NOMO-1 (cell line): ENCODE results near the gene SPRR2B.
"Not testable (repeated sequence)": the region's sequence is repeated elsewhere in the genome, so short reads cannot be mapped to it uniquely, and the experiment has no call there.

Source experiments
- DNase-seq, 2 experiments: peaks; one replicate each; lab custom pipeline; 2025; ENCODE audit not compliant: unreplicated experiment in 2 of 2; lab: John Stamatoyannopoulos, UW

The SPRR2B gene

DNA sequence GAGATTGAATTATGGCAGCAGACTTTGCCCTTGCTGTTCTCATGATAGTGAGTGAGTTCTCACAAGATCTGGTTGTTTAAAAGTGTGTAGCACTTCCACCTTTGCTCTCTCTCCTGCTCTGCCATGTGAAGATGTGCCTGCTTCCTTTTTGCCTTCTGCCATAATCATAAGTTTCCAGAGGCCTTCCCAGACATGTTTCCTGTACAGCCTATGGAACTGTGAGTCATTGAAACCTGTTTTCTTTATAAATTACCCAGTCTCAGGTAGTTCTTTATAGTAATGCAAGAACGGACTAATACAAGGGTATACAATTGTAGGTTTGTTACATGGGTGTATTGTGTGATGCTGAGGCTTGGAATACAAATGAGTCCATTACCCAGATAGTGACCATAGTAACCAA lies 36.2 kb downstream of the SPRR2B start:
- DNase-seq, result no peak

DNA sequence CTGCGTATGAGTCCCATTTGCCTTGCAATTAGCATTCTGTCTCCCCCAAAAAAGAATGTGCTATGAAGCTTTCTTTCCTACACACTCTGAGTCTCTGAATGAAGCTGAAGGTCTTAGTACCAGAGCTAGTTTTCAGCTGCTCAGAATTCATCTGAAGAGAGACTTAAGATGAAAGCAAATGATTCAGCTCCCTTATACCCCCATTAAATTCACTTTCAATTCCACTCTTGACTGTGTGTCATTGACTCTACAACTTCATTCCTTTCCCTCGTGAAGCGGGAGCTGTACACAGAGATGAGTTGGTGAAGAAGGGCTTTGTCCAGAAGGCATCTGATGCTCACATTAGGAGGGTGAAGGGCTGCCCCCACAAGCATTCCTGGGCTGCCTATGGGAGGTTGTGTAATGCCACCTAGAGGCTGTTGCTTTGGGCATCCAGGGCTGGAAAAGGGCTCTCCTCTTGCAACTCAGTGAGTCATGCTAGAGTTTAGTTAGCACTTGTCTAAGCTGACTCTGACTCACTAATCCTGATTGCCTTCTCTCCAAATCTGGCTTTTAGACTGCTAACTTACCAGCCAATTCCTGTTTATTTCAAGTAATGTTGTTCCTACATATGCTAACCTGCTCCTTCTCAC lies 38.6 kb downstream of the SPRR2B start:
- DNase-seq, result peak; percentile 14 to 47

DNA sequence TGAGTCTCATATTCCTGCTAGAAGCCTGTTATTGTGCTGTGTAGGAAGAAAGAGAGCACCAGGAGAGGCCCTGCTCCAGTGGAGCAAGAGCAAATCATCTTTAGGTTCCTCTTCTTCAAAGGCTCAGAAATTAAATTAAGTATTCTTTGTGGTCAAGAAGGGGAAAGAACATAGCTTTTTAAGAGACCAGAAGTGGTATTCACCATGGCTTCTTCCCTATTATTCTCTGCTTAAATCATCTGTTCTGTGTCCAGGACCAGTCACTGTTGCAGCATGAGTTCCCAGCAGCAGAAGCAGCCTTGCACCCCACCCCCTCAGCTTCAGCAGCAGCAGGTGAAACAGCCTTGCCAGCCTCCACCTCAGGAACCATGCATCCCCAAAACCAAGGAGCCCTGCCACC lies 39.3 kb downstream of the SPRR2B start:
- peak; percentile 27 to 86 for DNase-seq

DNA sequence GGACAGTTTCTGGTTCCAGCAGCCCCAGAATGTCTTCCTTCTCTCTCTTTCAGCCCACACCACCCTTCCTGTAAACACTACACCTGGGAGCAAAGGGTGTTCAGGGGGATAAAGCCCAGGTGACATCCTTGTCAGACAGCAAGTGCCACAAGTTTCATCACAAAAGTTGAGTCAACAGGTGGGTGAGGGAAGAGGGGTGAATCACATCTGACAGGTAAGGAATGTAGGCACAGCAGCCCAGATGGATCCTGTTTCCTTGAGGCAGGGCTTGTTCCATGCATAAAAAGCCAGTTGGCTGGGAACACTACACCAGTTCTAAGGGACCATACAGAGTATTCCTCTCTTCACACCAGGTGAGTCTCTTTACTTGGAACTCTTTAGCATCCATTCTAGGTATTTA lies 40.5 kb downstream of the SPRR2B start, which contains the start of gene SPRR1B:
Gene SPRR1B, plus strand, starts transcription at position 309 of the 400 bp plus-strand sequence. CDS start 1,143 bp downstream, outside the sequence.
- DNase-seq, result no peak

DNA sequence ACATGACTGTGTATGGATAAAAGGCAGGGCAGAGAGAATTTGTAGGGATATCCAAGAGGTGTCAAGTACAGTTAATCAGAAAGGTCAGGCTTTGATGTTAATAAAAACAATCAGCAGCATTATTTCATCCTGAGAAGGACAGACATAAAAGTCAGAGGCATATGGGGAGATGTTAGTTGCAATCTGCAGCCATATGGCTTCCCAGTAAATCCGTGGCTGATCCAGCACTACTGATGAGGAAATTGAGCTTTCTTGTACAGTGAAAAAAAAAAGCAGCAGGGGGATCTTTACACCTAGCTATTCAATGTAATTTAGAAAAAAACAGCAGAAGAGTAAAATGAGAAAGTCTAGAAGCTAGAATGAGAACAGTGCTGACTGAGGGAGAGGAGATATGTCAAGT lies 42.6 kb downstream of the SPRR2B start:
- no peak for DNase-seq

DNA sequence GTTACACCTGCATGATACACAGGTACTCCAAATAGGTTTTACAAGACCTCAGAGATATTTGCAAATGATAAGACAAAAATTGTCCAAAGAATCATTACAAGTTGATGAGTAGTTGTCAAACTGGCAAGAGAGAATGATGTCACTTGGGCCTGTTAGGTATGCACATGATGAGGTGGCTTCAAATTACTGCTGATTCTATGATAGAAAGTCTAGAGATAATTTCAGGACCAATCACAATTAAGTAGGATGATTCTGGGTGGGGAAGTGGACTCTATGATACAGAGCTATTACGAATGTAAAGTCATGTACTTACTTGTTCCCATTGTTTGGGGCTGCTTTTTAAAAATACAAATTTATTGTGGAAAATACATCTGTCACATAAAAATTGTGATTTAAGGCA lies 45.6 kb downstream of the SPRR2B start:
- no peak for DNase-seq

DNA sequence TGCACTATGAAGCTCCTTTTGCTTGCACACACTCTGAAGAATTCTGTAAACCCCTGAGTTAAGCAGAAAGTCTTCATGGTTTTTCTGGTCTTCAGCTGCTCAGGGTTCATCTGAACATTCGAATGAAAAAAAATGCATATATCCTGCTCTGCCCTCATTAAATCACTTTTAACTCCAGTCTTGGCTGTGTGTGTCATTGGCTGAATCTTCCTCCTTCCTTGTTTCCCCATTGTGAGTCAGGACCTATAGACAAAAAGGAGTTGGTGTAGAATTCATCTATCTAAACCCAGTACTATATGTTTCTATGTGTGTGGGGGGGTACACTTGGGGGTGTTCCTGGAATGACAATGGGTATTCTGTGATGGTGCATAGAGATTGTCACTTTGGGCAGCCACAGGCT lies 47.0 kb downstream of the SPRR2B start:
- DNase-seq, result no peak

DNA sequence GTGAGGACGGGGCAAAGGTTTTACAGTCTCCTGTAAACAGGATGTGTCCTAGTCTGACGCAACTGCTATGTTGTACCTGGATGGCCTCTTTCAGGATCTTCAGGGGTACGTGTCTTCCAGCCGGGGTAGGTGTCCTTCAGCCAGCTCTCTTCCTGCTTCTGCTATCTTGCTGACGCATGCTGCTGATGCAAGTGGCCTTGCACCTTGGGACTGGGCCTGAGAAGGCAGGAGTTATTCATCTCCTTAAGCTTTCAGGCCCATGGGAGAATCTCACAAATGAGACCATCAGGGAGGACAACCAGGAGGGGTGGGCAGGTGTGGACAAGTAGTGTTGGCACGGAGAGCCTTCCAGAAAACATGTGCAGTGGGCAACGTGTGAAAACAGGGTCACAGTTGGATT lies 48.3 kb downstream of the SPRR2B start:
- no peak for DNase-seq

DNA sequence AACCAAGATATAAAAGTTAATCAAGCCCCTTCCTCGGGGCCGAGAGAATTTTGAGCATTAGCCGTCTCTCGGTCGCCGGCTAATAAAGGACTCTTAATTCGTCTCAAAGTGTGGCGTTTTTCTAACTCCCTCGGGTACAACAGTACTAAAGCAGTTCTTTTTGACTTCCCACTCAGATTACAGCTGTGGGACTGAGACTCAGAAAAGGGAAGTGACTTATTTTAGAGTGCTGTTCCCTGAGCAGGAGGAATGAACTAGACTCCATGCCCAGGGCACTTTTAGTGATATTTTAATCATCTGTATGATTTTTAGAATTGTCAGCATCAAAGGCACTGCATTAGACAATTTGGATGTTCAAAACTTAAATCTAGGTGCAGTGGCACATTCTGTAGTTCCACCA lies 49.1 kb downstream of the SPRR2B start:
- peak in 1 of 2 experiments; percentile 79 for DNase-seq

DNA sequence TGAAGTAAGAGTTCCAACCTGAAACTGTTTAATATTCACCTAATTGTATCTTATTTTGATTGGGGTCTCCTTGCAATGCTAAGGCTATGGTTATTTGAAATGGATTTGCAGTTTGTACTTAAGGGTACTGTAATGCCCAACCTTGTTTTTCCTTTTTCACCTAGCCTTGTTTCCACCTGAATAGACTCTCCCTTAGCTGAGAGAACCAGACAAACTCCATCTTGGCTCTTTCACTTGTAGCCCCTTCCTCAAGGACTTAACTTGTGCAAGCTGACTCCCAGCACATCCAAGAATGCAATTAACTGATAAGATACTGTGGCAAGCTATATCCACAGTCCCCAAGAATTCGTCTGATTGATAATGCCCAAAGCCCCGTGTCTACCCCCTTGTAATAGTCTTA lies 49.6 kb downstream of the SPRR2B start:
- not testable (repeated sequence) for DNase-seq
